Measurements from ENCODE around the gene CDK15. TPM values are rescaled to one million over a fixed set of nuclear protein-coding genes. Genes with fewer than 3 reads are reported as not detected.

Gene CDK15
- total RNA-seq, 1 experiment from 2014 or later: not detected

- no peak for TF ChIP-seq ZNF532 (CRISPR knock-in tag; IDR thresholded peaks at IDR 0.05; ENCODE audit: borderline replicate concordance)
- TF ChIP-seq CREM (CRISPR knock-in tag; IDR thresholded peaks at IDR 0.05): no peak
- no peak for TF ChIP-seq USF1 (CRISPR knock-in tag; IDR thresholded peaks at IDR 0.05)
These were observed 48.0 kb downstream of the CDK15 start (continued) for GRCh38 chr2:201854221-201854801.

- POLR2A ChIA-PET: interaction anchor here (0.7 kb wide), 2 partner anchors 184 to 209 kb away, joined by 3 to 5 read pairs; no protein-coding TSS in a partner anchor
- no peak for ATAC-seq
- H3K36me3 Mint-ChIP-seq: no peaks in the 10 kb centered on the region
- no peak for DNase-seq (ENCODE audit: low spot score)
- H3K27me3 Mint-ChIP-seq (ENCODE audit: low read depth): peaks cover 7% of the 10 kb centered on the region
- no peak overlapping the region for H3K4me3 Mint-ChIP-seq
- peaks cover 30% of the 10 kb centered on the region for H3K4me1 Mint-ChIP-seq
- H3K27ac Mint-ChIP-seq: no peak overlapping the region
- H3K9me3 Mint-ChIP-seq: no peaks in the 10 kb centered on the region
- CTCF ChIA-PET: interaction anchor here (1.1 to 1.9 kb wide), 2 partner anchors 12 to 294 kb away, joined by 4 to 7 read pairs; no protein-coding TSS in a partner anchor
- no peak for TF ChIP-seq CDX4 (CRISPR knock-in tag; IDR thresholded peaks at IDR 0.05; ENCODE audit: borderline replicate concordance)
- no peak for TF ChIP-seq GTF2I (CRISPR knock-in tag; conservative IDR thresholded peaks at IDR 0.05)
- no peak for TF ChIP-seq ZNF396 (CRISPR knock-in tag; IDR thresholded peaks at IDR 0.05; ENCODE audit: borderline replicate concordance)
- TF ChIP-seq CTCF (IDR thresholded peaks at IDR 0.05): no peak
- TF ChIP-seq ZNF121 (CRISPR knock-in tag; IDR thresholded peaks at IDR 0.05): no peak
- TF ChIP-seq ERG (CRISPR knock-in tag; IDR thresholded peaks at IDR 0.05): no peak
- no peak for TF ChIP-seq IRF1 (CRISPR knock-in tag; IDR thresholded peaks at IDR 0.05)
- TF ChIP-seq FOXP4 (CRISPR knock-in tag; IDR thresholded peaks at IDR 0.05): no peak
- no peak for TF ChIP-seq ATF3 (CRISPR knock-in tag; conservative IDR thresholded peaks at IDR 0.05)
- TF ChIP-seq MLX (CRISPR knock-in tag; IDR thresholded peaks at IDR 0.05): no peak
- TF ChIP-seq ZNF281 (CRISPR knock-in tag; IDR thresholded peaks at IDR 0.05): no peak
- no peak for TF ChIP-seq ZBTB21 (CRISPR knock-in tag; IDR thresholded peaks at IDR 0.05; ENCODE audit: borderline replicate concordance)
- TF ChIP-seq FOXK1 (CRISPR knock-in tag; IDR thresholded peaks at IDR 0.05): no peak
- no peak for TF ChIP-seq HMGXB4 (CRISPR knock-in tag; IDR thresholded peaks at IDR 0.05)
These were observed 48.5 kb downstream of the CDK15 start for GRCh38 chr2:201854841-201855240.

Data from WTC11 (cell line).